Epithelial cell of esophagus (primary cell): Measurements from ENCODE around the gene CDK4.

ENCODE experiments used
- DNase-seq: peaks from one replicate; pipeline ENCODE4 v3.0.0; 2010; ENCODE audit warnings: low read depth
- H3K4me3 ChIP-seq: 2 replicates; pipeline ENCODE4 v1.5.1; 2011; ENCODE audit warnings: mild to moderate bottlenecking, low read length, control low read depth
- CTCF ChIP-seq: IDR thresholded peaks from 2 replicates; pipeline ENCODE4 v1.5.1; 2011; ENCODE audit warnings: low read depth, mild to moderate bottlenecking, low read length, control low read depth, inconsistent platforms; ENCODE audit not compliant: insufficient read depth; ENCODE audit errors: missing control alignments

CDK4 gene

GRCh38 chr12:57762463-57762862 lies 10.4 kb upstream of the CDK4 start:
- no peak for TF ChIP-seq CTCF
- no peak overlapping the region for H3K4me3 ChIP-seq

GRCh38 chr12:57761391-57761998 lies 9.4 kb upstream of the CDK4 start:
- H3K4me3 ChIP-seq, result no peak overlapping the region
- no peak for TF ChIP-seq CTCF

More at GRCh38 chr12:57762463-57762862, 10.4 kb upstream of the CDK4 start:
- DNase-seq, result no peak

GRCh38 chr12:57760347-57760982 lies 8.4 kb upstream of the CDK4 start:
- no peak overlapping the region for H3K4me3 ChIP-seq
- no peak for DNase-seq
- no peak for TF ChIP-seq CTCF

More at GRCh38 chr12:57761391-57761998, 9.4 kb upstream of the CDK4 start:
- DNase-seq, result no peak

GRCh38 chr12:57759360-57759980 lies 7.4 kb upstream of the CDK4 start:
- TF ChIP-seq CTCF, result peak; percentile 73
- peak; percentile 73 for DNase-seq

GRCh38 chr12:57758552-57759359 lies 6.6 kb upstream of the CDK4 start:
- DNase-seq, result no peak
- no peak for TF ChIP-seq CTCF
- H3K4me3 ChIP-seq, result no peak overlapping the region

More at GRCh38 chr12:57759360-57759980, 7.4 kb upstream of the CDK4 start:
- no peak overlapping the region for H3K4me3 ChIP-seq

GRCh38 chr12:57757771-57758170 lies 5.7 kb upstream of the CDK4 start:
- no peak overlapping the region for H3K4me3 ChIP-seq
- DNase-seq, result no peak
- TF ChIP-seq CTCF, result no peak
